Measurements from ENCODE around the gene CFD.

GRCh38 chr19:897442-898039, 38.1 kb downstream of the CFD start:
- TF ChIP-seq, protein P1, sequence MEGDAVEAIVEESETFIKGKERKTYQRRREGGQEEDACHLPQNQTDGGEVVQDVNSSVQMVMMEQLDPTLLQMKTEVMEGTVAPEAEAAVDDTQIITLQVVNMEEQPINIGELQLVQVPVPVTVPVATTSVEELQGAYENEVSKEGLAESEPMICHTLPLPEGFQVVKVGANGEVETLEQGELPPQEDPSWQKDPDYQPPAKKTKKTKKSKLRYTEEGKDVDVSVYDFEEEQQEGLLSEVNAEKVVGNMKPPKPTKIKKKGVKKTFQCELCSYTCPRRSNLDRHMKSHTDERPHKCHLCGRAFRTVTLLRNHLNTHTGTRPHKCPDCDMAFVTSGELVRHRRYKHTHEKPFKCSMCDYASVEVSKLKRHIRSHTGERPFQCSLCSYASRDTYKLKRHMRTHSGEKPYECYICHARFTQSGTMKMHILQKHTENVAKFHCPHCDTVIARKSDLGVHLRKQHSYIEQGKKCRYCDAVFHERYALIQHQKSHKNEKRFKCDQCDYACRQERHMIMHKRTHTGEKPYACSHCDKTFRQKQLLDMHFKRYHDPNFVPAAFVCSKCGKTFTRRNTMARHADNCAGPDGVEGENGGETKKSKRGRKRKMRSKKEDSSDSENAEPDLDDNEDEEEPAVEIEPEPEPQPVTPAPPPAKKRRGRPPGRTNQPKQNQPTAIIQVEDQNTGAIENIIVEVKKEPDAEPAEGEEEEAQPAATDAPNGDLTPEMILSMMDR (conservative IDR thresholded peaks at IDR 0.05; ENCODE audit: low read length) = no peak
- TF ChIP-seq EZH2phosphoT487 (IDR thresholded peaks at IDR 0.05; ENCODE audit: borderline replicate concordance, low read depth, low read length) = no peak
